Fibroblast of mammary gland (primary cell): ENCODE measurements around the gene LPO.

Experiments used
- DNase-seq: peaks from one replicate; pipeline ENCODE4 v3.0.0-alpha.2; 2010; ENCODE audit warnings: low read depth
- H3K4me3 ChIP-seq: 2 replicates; pipeline ENCODE4 v1.5.1; 2011; ENCODE audit warnings: low read depth, mild to moderate bottlenecking, low read length, moderate library complexity; ENCODE audit not compliant: control insufficient read depth
- TF ChIP-seq, protein P1 (sequence below): conservative IDR thresholded peaks from 2 replicates; pipeline ENCODE4 v1.5.1; 2011; ENCODE audit warnings: low read depth, low read length, inconsistent platforms; ENCODE audit not compliant: control insufficient read depth, insufficient read depth

LPO gene

DNA sequence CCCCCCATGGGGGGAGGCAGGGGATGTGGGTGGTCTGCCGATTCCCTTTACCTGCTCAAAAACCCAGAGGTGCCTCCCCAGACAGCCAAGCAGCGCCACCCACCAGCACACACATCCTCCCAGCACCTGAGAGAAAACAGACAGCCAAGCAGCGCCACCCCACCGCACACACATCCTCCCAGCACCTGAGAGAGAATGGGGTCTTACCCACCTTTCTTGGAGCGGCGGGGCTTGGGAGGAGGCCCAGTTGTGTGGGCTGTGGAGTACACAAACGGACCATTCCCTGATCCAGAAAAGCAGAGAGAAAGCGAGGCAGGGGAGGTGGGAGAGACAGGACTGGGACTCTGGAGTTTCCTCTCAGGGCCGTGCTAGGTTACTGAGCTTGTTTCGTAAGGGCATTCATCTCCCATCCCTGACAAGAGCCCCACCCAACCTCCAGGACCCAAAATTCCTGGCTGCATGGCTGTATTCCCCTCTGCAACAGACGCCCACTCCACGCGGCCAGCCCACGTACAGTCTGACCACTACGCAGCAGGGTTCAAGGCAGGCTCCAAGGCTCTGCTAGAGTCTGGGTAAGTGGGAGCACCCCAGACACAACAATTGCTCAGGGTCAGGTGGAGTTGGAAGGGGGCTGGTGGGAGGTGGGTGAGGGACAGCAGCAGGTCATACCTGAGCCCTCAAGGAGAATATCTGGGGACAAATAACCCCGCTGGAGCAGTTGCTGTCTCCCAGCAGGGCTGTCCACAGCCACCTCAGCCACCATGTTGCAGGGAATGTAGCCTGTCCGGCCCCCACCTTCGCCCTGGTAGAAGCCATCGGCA, 68.0 kb downstream of the LPO start:
- no peak overlapping the region for H3K4me3 ChIP-seq
- no peak for DNase-seq
- TF ChIP-seq, protein P1, sequence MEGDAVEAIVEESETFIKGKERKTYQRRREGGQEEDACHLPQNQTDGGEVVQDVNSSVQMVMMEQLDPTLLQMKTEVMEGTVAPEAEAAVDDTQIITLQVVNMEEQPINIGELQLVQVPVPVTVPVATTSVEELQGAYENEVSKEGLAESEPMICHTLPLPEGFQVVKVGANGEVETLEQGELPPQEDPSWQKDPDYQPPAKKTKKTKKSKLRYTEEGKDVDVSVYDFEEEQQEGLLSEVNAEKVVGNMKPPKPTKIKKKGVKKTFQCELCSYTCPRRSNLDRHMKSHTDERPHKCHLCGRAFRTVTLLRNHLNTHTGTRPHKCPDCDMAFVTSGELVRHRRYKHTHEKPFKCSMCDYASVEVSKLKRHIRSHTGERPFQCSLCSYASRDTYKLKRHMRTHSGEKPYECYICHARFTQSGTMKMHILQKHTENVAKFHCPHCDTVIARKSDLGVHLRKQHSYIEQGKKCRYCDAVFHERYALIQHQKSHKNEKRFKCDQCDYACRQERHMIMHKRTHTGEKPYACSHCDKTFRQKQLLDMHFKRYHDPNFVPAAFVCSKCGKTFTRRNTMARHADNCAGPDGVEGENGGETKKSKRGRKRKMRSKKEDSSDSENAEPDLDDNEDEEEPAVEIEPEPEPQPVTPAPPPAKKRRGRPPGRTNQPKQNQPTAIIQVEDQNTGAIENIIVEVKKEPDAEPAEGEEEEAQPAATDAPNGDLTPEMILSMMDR: no peak

DNA sequence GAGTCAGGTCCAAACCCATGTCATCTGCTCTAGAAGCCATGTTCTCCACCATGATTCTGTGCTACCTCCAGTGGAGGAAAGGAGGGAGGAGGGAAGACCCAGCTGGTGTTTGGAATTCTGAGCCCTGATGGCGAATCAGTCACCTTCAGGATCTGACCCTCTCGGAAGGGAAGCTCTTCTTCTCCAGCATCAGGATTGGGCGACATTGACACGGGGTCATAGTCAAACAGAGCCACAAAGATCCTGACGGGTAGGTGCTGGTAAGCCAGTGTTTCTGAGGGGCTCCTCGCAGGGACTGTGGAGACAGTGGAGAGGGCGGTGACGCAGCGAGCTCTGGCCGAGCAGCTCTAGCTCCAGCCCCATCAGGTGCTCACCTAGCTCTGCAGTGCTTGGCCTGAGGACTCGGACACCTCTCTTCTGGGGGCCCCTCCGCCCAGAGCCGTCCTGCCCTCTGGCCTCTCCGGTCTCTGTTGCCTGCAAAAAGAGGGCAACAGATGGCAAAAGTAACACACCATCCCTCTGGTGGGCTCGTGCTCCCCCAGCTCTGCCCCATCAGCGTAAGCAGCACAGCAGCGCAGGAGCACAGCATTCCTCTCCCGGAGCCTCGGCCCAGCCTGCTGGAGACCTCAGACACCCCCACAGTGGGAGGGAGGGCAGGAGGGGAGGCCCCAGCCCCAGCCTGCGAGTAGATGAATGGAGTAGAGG, 69.2 kb downstream of the LPO start:
- no peak for DNase-seq
- TF ChIP-seq, protein P1: no peak
- H3K4me3 ChIP-seq: no peak overlapping the region

DNA sequence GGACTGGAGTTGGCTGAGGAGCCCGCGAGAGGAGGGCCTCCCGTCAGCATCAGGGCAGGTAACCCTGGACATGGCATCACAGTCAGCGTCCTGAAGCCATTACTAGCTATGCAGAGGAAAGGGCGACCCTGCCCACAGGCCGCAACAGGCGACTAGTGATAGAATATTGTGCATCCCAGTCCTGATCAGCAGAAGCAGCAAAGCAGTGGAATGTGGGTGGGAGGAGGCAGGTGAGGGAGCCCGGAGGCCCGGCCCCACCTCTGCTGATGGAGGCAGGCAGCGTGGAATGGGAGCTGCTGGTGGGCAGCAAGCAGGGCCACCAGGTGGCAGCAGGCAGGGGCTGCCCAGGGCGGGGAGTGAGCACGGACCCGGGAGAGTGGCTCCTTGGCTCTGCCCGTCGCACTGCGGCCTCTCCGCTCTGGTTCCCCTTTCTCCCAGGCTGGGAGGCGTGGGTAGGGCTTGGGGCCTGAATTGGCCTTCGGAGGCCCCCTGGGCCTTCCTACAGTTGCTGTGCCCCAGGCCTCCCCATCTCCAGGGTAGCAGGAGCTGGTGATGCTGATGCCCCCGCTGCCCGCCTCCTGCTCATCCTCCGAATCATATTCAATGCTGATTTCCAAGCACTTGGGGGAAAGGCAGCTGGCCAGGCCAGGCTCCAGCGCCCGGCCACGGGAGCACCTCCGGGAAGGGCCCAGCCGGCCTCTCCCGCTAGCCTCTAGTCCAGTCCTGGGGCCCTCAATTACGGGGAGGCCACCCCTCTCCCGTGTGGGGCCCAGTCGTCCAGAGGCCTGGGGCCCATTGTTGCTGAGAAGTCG, 70.0 kb downstream of the LPO start:
- TF ChIP-seq, protein P1: no peak
- H3K4me3 ChIP-seq: no peak overlapping the region
- DNase-seq: no peak

DNA sequence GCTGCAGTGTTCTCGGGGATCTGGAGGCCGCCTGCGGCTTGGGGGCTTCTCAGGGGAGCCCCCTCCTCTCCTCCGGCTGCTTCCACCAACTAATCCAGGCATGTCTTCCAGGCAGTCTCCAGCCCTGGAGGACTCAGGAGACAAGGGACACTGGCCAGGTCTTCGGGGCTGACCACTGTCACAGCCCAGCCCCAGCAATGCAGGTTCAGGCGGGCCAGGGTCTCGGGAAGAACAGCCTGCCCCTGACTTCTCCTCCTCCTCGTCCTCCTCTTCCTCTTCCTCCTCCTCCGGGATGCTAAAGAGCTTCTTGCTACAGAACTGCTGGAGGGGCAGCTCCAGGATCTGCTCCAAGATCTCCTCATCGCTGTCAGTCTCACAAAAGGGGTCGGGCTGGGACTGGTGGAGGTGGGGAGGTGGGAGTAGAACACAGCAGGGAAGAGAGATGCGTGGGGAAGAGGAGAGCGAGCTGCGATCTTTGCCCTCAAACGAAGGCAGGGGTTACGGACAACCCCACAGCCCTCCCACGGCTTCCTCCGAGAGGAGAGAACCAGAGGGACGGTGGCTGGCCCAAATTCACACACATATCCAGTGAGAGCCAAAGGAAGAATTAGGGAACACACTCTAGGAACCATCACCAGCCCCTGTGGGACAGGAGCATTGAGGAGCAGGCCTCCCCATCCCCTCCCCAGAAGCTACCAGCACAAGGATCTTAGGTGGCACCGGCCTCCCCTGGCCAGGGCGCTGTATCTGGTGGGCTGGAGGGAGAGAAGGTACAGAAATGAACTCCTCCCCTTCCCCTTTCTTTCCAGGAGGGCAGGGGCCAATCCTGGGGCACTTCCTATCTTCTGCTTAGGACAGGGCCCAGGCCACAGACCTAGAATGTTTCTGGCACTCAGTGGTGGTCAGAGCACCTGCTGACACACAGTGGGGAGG, 70.9 kb downstream of the LPO start:
- H3K4me3 ChIP-seq: no peak overlapping the region
- TF ChIP-seq, protein P1: no peak
- DNase-seq: no peak

DNA sequence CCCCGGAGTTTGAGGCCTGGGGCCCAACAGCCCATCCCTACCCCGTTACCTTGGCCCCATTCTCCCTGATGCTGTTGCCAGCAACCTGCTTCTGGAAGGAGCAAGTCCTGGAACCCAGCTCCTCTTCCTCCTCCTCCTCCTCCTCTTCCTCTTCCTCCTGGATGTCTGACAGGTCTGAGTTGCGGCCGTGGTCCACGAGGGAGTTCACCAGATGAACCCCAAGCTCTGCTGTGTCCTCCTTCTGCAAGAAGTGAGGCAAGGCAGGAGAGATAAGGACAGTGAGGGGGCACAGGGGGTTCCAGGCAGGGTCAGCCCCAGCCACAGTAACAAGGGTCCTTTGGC, 71.5 kb downstream of the LPO start:
- H3K4me3 ChIP-seq: no peak overlapping the region
- TF ChIP-seq, protein P1: no peak
- DNase-seq: no peak
